Hypothalamus (tissue), 51 donors: ENCODE measurements around the gene TMSB15C.
A peak's percentile ranks its signal among the peaks of the same experiment; 100 is the strongest.
"Not testable (repeated sequence)": the region's sequence is repeated elsewhere in the genome, so short reads cannot be mapped to it uniquely, and the experiment has no call there.

Experiments
- DNase-seq, 51 donors: peaks; one replicate each; lab custom pipeline; 2025; lab: John Stamatoyannopoulos, UW

TMSB15C gene

DNA sequence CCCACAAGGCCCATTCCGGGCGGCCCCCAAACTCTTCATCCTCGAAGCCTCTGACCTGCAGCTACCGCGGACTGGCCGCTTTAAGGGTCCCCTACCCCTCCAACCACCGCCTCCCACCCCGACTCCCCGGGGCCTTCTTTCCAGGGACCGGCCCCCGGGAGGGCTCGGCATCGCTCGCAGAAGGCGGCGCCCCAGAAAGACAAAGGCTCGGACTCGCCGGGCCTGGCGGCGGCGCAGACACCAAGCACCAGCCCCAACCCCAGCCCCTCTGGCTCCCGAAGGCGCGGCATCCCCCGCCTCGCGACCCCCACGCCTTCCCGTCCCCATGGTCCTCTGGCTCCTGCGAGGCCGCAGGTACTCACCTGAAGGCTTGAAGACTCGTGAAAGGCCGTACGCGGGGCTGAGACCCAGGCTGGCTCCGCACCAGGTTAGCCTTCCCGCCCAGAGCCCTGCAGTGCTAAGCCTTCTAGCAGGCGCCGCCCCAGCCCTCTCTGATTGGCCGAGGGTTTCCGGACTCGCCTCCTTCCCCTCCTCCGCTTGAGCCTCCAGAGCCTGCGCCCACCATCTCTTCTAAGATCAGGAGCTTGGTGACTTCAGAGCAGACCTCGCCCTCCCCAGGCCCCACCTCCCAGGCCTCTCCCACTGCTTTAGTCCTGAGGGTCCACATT is at the start of gene TMSB15C:
TSS of gene TMSB15C (minus strand) at position 459 of the 668 bp plus-strand sequence.
- not testable (repeated sequence) for DNase-seq

DNA sequence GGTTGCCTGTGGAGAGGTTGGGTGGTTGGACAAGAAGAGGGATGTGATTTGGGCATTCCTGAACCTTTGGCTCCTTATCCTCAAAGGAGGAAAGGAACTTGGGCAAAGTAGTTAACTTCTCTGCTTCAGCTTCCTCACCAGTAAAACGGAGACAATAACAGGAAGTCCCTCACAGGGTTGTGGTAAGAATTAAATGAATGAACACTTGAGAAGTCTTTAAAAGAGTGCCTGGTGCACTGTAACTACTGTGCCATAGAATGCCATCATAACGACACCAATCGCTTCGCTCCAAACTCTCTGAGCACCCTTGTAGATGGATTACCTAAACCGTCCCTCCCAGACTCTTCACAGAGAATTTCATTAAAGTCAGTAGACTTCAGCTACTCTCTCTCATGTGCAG is 46.8 kb upstream of the TMSB15C start:
- DNase-seq, result no peak

DNA sequence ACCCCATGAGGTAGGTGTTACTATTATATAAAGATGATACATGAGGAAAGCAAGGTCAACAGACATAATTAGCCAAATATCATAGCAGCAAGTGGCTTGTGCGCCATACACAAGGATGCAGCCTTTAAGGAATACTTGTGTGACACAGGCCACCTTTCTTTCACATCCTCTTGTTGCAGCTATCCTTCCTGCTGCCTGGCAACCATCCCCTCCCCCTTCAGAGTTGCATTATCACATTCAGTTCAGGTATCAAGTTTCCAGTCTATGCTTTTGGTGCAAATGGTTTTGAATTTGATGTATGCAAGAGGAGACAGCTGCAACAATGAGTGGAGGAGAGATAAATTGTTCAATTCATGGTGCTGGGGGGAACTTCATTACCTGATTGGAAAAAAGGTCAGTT is 42.7 kb upstream of the TMSB15C start:
- no peak for DNase-seq

- no peak for DNase-seq
Observed at GRCh38 chrX:104117759-104118158, 41.7 kb upstream of the TMSB15C start.

DNA sequence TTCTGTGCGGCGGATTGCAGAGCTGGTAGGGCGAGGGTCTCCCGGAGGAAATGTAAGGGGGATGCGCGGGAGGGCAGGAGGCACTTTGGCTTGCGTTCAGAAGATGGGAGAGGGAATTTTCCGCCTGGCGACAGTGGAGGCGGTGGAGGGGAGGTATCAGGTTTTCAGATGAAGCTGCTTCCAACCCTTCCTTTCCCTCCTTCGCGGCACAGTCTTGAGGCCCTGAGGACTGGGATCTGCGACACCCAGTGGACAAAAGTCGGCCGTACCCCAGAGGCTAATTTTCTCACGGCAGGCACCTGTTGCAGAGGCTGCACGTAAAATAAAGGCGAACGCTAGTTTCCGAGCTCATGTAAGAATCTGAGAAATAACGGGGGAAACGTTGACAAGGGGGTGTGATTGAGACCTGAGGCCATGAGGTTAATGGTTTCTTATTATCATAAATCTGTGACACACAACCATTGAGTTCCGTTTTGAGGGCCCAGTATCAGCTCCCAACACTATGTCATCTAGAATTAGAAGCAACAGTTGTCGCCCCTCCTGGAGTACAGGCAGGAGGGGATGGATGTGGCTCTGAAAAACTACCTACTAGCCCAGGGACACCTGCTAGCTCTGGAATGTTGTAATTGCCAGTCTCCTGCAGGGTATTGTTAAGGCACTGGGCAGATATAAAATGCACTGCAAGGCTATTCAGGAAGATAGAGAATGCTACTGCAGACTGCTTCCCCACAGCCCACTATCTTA is 37.4 kb upstream of the TMSB15C start:
- peak in 43 of 51 donors; percentile 0 to 58 (median 20) for DNase-seq

DNA sequence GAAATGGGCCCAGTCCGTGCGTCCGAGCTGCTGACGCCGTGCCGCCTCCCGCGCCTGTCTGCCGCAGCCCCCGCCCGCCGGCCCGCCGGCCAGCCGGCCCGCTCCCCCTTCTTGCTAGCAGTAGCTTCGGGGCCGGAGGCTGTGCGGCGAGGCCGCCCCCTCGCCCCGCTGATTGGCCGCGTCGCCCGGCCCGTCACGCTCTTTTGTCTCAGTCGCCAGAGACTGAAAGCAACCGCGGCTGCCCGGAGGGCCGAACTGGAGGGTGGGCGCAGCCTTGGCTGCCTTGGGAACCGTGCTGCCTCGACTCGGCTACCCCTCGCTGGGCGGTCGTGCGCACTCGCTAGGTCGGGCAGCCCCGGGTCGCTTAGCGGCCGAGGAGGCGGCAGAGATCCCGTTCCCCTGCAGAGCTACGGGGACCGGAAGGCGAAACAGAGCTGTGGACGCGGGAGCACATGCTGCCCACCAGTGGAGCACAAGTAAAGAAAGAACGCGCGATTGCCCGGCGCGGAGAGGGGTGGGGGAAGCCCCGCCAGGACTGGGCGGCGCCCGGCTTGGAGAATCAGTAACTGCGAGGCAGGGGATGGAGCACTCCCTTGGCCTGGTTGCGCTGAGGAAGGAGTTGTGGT is 36.4 kb upstream of the TMSB15C start, which contains the start of gene ZCCHC18:
TSS of gene ZCCHC18 (plus strand) at position 198 of the 626 bp plus-strand sequence. CDS start 1,589 bp downstream, outside the sequence.
- DNase-seq, result peak in 48 of 51 donors; percentile 0 to 67 (median 34)

- DNase-seq, result peak in 2 of 51 donors; percentile 1 to 8
Observed at GRCh38 chrX:104110491-104111240, 34.6 kb upstream of the TMSB15C start.

- no peak for DNase-seq
Observed at GRCh38 chrX:104108955-104109354, 32.9 kb upstream of the TMSB15C start.

GRCh38 chrX:104105330-104106262 is 29.6 kb upstream of the TMSB15C start:
- DNase-seq, result no peak

GRCh38 chrX:104104676-104105075 is 28.6 kb upstream of the TMSB15C start:
- DNase-seq, result no peak

- no peak for DNase-seq
Observed at GRCh38 chrX:104098919-104099318, 22.9 kb upstream of the TMSB15C start.

GRCh38 chrX:104098151-104098808 is 22.2 kb upstream of the TMSB15C start:
- peak in 25 of 51 donors; percentile 0 to 60 (median 12) for DNase-seq

DNA sequence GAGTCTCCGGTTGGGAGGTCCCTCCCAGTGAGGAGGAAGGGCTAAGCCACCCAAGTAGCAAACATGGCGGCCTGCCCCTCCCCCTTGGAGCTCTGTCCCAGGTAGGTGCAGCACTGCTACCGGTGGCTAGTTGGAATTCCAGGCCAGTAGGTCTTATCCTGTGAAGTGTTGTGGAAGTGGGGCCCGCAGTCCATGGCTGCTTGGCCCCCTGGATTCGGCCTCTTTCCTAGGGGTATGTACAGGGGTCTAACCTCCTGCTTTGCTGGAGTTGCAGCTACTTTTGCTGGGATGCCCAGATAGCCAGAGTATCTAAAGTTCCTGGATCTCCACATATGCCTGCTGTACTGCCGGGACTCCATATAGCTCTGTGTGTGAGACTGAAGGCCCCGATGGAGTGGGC is 9.9 kb upstream of the TMSB15C start:
- no peak for DNase-seq

GRCh38 chrX:104085477-104085876 is 9.4 kb upstream of the TMSB15C start:
- DNase-seq, result no peak

DNA sequence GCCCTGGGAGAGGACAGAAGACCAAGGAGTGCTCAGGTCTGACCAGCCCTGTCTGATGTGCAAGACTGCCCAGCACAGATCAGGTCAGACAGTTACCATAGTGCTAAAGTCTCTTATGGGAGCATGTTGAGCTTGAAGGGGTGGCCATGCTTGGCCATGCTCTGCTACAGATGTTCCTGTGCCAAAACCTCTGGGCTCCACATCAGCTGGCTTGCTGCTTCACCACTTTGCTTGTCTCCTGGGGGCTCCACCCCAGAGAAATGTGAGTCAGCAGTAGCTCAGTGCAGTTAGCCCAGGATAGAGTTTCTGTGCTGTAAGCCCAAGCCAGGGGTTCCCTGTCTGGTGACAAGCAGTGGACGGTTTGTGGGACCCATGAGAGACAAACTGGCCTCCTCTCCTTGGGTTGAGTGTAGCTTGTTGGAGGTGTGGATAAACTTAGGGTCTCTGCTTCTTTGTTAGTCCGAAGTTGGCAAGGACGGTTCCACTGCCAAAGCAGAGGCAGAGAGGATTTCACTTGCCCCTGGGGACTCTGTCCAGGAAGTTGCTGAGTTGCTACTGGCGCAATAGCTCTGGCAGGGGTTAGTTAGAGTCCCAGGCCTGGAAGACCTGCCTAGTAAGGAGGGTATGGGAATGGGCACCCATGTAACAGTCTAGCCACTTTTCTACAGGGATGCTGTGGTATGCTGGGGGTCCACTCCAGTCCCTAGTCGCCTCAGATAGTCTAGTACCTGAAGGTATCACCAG is 8.7 kb upstream of the TMSB15C start:
- no peak for DNase-seq

DNA sequence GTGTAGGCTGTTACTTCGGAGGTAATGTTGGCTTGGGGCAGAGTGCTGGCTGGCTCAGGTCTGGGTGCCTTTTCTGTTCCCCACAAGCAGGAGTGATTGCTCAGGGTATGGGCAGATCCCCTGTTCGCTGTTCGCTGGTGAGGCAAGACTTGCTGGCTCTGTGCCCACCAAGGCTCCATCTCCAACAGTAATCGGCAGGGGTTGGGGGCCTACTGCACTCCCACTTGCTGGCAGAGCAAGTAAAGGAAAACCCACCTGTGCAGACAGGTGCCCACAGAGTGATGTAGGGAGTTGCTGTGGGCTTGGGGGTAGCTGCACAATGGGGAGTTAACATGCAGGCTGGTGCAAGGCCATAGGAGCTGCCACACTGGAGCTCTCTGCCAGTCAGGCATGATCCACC is 8.0 kb upstream of the TMSB15C start:
- DNase-seq, result no peak

- DNase-seq, result not testable (repeated sequence)
Observed at GRCh38 chrX:104077854-104078253, 1.8 kb upstream of the TMSB15C start.

GRCh38 chrX:104062636-104063035 is 13.4 kb downstream of the TMSB15C start:
- DNase-seq, result not testable (repeated sequence)
